ENCODE data around the gene KRTAP5-10.
"Not testable (repeated sequence)": the region's sequence is repeated elsewhere in the genome, so short reads cannot be mapped to it uniquely, and the experiment has no call there.

The KRTAP5-10 gene

DNA sequence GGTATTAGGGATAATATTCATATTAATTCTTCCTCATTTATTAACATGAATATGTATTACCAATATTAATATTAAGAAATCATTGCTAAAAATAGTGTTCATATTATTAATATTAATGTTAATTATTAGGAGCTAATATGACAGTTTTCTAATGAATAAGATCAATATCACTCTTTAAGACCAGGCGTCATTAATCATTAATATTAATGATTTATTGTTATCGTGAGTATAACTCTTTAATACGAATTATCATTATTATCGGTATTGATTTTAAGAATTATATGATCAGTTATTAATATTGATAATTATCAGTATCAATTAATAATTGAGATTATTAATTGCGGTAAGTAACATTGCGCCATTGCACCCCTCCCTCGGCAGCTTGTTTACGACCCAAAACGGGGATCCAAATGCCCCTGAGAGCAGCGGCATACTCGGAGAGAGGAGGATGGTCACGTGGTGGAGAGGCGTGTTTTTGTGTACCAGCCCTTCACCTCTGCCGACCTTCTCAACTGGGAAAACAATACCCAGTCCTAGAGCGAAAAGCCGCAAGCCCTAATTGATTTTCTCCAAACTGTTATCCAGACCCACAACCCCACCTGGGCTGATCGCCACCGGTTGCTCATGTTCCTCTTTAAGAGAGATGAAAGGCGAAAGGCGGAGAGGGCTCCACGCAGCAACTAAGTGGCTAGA is 46.0 kb downstream of the KRTAP5-10 start:
- not testable (repeated sequence) for DNase-seq (ENCODE audit: low spot score)

DNA sequence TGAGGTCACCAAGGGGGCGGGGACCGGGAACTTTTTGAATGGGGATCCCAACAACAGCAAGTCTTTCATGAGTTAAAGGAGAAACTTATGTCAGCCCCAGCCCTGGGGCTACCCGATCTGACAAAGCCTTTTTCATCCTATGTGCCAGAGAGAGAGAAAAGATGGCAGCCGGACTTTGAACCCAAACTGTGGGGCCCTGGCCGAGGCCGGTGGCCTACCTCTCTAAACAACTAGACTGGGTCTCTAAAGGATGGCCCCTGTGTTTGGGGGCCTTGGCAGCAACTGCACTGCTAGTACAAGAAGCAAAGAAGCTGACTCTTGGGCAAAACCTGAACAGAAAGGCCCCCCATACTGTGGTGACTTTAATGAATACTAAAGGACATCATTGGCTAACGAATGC is 48.6 kb downstream of the KRTAP5-10 start:
- DNase-seq (ENCODE audit: low spot score): not testable (repeated sequence)

DNA sequence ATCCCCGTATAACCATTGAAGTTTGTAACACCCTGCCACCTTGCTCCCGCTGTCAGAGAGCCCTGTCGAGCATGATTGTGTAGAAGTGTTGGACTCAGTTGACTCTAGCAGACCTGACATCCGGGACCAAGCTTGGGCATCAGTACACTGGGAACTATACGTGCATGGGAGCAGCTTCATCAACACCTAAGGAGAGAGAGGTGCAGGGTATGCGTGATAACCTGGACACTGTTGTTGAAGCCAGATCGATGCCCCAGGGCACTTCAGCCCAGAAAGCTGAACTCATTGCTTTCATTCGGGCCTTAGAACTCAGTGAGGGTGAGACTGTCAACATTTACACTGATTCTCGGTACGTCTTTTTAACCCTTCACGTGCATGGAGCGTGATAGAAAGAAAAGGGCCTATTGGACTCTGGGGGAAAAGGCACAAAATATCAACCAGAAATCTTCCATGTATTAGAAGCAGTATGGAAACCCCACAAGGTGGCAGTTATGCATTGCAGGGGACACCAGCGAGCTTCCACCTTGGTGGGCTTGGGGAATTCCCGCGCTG is 49.1 kb downstream of the KRTAP5-10 start:
- DNase-seq (ENCODE audit: low spot score): not testable (repeated sequence)

DNA sequence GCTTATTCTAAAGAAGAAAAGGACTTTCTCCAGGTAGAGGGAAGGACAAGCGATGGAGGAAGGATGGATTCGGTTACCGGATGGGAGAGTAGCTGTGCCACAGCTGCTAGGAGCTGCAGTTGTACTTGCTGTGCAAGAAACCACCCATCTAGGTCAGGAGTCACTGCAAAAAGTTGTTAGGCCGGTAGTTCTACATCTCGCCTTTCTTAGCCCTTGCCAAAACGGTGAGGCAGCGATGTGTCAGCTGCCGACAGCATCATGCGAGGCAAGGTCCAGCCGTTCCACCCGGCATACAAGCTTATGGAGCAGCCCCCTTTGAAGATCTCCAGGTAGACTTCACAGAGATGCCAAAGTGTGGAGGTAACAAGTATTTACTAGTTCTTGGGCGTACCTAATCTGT is 49.6 kb downstream of the KRTAP5-10 start:
- DNase-seq (ENCODE audit: low spot score): not testable (repeated sequence)
